ENCODE data around the gene CDK5.

The CDK5 gene

GRCh38 chr7:151024435-151025056, 33.2 kb downstream of the CDK5 start, which contains the start of gene ATG9B:
Gene ATG9B (minus strand): TSS chr7:151024494. CDS start chr7:151024423, 71 bp downstream.
- no peak within 1 kb of the TSS for H2AFZ ChIP-seq (ENCODE audit: low read depth, low read length)
- peaks cover 7% of the 10 kb centered on the region for H3K79me2 ChIP-seq (ENCODE audit: low read length)
- no peak within 1 kb of the TSS for H3K27ac ChIP-seq (ENCODE audit: low read length)
- H4K20me1 ChIP-seq (ENCODE audit: insufficient read depth, low read length), result no peaks in the 10 kb centered on the region
- H3K9ac ChIP-seq (ENCODE audit: low read length), result no peak within 1 kb of the TSS
- peaks cover 10% of the 10 kb centered on the region for H3K4me1 ChIP-seq (ENCODE audit: low read length)
- no peak within 1 kb of the TSS for H3K4me3 ChIP-seq (ENCODE audit: low read length)
- no peaks in the 10 kb centered on the region for H3K9me3 ChIP-seq (ENCODE audit: insufficient read depth, low read length)
- TF ChIP-seq EZH2phosphoT487 (IDR thresholded peaks at IDR 0.05; ENCODE audit: low read depth) (no peak), CTCF (IDR thresholded peaks at IDR 0.05; ENCODE audit: low read depth, low read length) (no peak)
- H3K27me3 ChIP-seq (ENCODE audit: low read depth, low read length), result 0 out of 2 replicates have a peak, but pooled peaks cover 6% of the 10 kb centered on the region
- H3K4me2 ChIP-seq (ENCODE audit: low read length), result no peak within 1 kb of the TSS
- no peaks in the 10 kb centered on the region for H3K36me3 ChIP-seq (replicated peaks; ENCODE audit: low read depth, low read length)

- no peaks in the 10 kb centered on the region for H3K79me2 ChIP-seq (ENCODE audit: low read length)
- peaks cover 10% of the 10 kb centered on the region for H3K4me1 ChIP-seq (ENCODE audit: low read length)
- H3K36me3 ChIP-seq (replicated peaks; ENCODE audit: low read depth, low read length), result no peaks in the 10 kb centered on the region
- no peak overlapping the region for H3K4me2 ChIP-seq (ENCODE audit: low read length)
- H3K9me3 ChIP-seq (ENCODE audit: insufficient read depth, low read length), result no peaks in the 10 kb centered on the region
- no peak overlapping the region for H3K27ac ChIP-seq (ENCODE audit: low read length)
- H2AFZ ChIP-seq (ENCODE audit: low read depth, low read length), result no peak overlapping the region
- no peak for TF ChIP-seq EZH2phosphoT487 (IDR thresholded peaks at IDR 0.05; ENCODE audit: low read depth)
- TF ChIP-seq CTCF (IDR thresholded peaks at IDR 0.05; ENCODE audit: low read depth, low read length), result no peak
- H3K4me3 ChIP-seq (ENCODE audit: low read length), result no peak overlapping the region
- H3K27me3 ChIP-seq (ENCODE audit: low read depth, low read length), result 0 out of 2 replicates have a peak, but pooled peaks cover 6% of the 10 kb centered on the region
- H4K20me1 ChIP-seq (ENCODE audit: insufficient read depth, low read length), result no peaks in the 10 kb centered on the region
- no peak overlapping the region for H3K9ac ChIP-seq (ENCODE audit: low read length)
Measured at GRCh38 chr7:151023232-151023631, 34.5 kb downstream of the CDK5 start.

GRCh38 chr7:151020231-151020630, 37.5 kb downstream of the CDK5 start:
- Histone ChIP-seq H3K4me2 (ENCODE audit: low read length) (no peak overlapping the region), H3K79me2 (ENCODE audit: low read length) (no peaks in the 10 kb centered on the region), H4K20me1 (ENCODE audit: insufficient read depth, low read length) (no peaks in the 10 kb centered on the region), H3K36me3 (replicated peaks; ENCODE audit: low read depth, low read length) (no peaks in the 10 kb centered on the region), H3K4me1 (ENCODE audit: low read length) (peaks cover 7% of the 10 kb centered on the region; the same call in 1 of the 2 replicates), H2AFZ (ENCODE audit: low read depth, low read length) (no peak overlapping the region), H3K27ac (ENCODE audit: low read length) (no peak overlapping the region), H3K27me3 (ENCODE audit: low read depth, low read length) (0 out of 2 replicates have a peak, but pooled peaks cover 6% of the 10 kb centered on the region), H3K4me3 (ENCODE audit: low read length) (no peak overlapping the region), H3K9ac (ENCODE audit: low read length) (no peak overlapping the region), H3K9me3 (ENCODE audit: insufficient read depth, low read length) (no peaks in the 10 kb centered on the region)
- TF ChIP-seq EZH2phosphoT487 (IDR thresholded peaks at IDR 0.05; ENCODE audit: low read depth) (no peak), CTCF (IDR thresholded peaks at IDR 0.05; ENCODE audit: low read depth, low read length) (no peak)

GRCh38 chr7:151019130-151019447, 38.6 kb downstream of the CDK5 start:
- H3K79me2 ChIP-seq (ENCODE audit: low read length), result no peaks in the 10 kb centered on the region
- 0 out of 2 replicates have a peak, but pooled peaks cover 6% of the 10 kb centered on the region for H3K27me3 ChIP-seq (ENCODE audit: low read depth, low read length)
- no peak overlapping the region for H3K4me2 ChIP-seq (ENCODE audit: low read length)
- no peak overlapping the region for H2AFZ ChIP-seq (ENCODE audit: low read depth, low read length)
- no peaks in the 10 kb centered on the region for H3K36me3 ChIP-seq (replicated peaks; ENCODE audit: low read depth, low read length)
- H3K4me1 ChIP-seq (ENCODE audit: low read length), result peaks cover 7% of the 10 kb centered on the region; the same call in 1 of the 2 replicates
- no peaks in the 10 kb centered on the region for H3K9me3 ChIP-seq (ENCODE audit: insufficient read depth, low read length)
- TF ChIP-seq EZH2phosphoT487 (IDR thresholded peaks at IDR 0.05; ENCODE audit: low read depth) (no peak), CTCF (IDR thresholded peaks at IDR 0.05; ENCODE audit: low read depth, low read length) (no peak)
- no peak overlapping the region for H3K9ac ChIP-seq (ENCODE audit: low read length)
- no peak overlapping the region for H3K4me3 ChIP-seq (ENCODE audit: low read length)
- H4K20me1 ChIP-seq (ENCODE audit: insufficient read depth, low read length), result no peaks in the 10 kb centered on the region
- H3K27ac ChIP-seq (ENCODE audit: low read length), result no peak overlapping the region
